Occipital lobe (tissue), 2 donors: Measurements from ENCODE around the gene ALPI. TPM values are rescaled to one million over a fixed set of nuclear protein-coding genes. Genes with fewer than 3 reads are reported as not detected.
"Not testable (repeated sequence)": the region's sequence is repeated elsewhere in the genome, so short reads cannot be mapped to it uniquely, and the experiment has no call there.

Source experiments
- DNase-seq: peaks from one replicate; lab custom pipeline; 2025; lab: John Stamatoyannopoulos, UW
- total RNA-seq: library from RNA; depleted of rRNA; stranded (reverse); fragments of >200 nt; gene quantifications from one replicate; pipeline ENCODE4 v1.2.3, GENCODE V29; 2014

Gene ALPI
- total RNA-seq, result not detected

DNA sequence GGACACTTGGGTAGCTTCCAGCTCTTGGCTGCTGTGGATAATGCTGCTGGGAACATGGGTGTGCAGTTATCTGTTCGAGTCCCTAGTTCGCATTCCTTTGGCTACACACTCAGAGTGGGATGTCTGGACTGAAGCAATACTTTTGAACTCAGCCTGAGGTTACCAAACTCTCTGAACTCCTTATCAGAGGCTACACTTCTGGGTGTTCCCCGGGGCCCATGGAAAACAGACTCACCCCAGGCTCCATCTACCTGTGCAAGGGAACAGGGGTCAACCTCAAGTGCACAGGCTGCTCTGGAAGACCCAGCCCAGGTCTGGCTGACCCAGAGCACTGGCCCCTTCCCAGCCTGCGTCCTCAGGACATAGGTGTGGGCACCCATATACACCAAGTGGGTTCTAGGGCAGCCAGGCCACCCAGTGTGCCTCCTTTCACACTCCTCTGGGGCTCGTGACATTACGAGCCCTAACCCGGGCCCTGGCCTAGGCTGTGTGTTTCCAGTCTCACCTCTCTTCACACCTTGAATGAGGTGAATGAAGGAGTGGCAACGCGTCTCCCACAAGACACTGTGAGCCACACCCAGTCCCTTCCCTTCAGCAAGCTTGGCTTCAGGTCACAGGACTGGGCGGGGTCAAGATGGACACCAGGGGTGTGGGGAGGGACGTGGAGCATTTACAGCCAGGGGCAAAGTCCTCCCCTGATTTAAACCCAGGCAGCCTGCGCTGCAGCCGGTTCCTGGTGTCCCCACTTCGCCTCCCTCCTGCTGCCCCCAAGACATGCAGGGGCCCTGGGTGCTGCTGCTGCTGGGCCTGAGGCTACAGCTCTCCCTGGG, at the start of gene ALPI:
Gene ALPI (plus strand): TSS at position 728 of the 830 bp plus-strand sequence. CDS start 47 bp downstream, at position 775.
- no peak for DNase-seq

DNA sequence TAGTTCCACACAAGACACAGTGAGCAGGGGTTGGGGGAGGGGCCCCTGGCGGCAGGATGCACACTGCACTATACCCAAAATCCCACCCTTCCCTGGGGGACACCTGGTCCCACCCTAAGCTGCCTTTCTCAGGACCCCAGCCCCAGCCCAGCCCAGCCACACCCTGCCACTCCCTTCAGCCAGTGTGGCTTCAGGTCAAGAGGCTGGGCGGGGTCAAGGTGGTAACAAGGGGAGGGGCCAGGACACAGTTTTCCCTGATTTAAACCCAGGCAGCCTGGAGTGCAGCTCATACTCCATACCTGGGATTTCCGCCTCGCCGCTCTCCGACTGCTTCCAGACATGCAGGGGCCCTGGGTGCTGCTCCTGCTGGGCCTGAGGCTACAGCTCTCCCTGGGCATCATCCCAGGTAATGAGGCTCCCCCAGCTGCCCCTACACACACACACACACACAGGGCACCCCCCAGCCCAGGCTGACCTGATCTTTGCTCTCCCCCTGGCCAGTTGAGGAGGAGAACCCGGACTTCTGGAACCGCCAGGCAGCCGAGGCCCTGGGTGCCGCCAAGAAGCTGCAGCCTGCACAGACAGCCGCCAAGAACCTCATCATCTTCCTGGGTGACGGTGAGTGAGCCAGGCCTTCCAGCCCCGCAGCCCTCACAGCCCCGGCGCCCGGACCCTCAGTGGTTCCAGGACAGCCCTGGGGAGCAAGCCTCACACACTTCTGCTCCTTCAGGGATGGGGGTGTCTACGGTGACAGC, 49.2 kb upstream of the ALPI start, which contains the start of gene ALPG:
Gene ALPG (plus strand): TSS at position 289 of the 755 bp plus-strand sequence. CDS start 51 bp downstream, at position 340.
- DNase-seq, result no peak

DNA sequence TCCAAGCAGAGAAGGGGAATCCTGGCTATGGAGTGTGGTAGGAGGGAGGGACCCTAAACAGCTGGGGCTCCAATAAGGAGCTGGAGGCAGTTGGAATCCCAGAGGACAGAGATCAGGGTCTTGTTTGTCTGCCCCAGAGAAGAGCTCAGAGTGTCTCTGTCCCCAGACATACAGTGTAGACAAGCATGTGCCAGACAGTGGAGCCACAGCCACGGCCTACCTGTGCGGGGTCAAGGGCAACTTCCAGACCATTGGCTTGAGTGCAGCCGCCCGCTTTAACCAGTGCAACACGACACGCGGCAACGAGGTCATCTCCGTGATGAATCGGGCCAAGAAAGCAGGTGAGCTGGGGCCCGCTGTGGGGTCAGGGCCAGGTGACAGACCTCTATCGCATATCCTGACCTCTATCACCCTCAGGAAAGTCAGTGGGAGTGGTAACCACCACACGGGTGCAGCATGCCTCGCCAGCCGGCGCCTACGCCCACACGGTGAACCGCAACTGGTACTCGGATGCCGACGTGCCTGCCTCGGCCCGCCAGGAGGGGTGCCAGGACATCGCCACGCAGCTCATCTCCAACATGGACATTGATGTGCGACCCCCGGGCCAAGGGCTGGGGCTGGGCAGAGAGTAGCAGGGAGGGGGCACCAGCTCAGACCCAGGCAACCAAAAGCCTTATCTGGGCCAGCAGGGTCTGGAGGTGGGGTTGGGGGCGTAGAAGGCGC, 48.4 kb upstream of the ALPI start:
- not testable (repeated sequence) for DNase-seq

DNA sequence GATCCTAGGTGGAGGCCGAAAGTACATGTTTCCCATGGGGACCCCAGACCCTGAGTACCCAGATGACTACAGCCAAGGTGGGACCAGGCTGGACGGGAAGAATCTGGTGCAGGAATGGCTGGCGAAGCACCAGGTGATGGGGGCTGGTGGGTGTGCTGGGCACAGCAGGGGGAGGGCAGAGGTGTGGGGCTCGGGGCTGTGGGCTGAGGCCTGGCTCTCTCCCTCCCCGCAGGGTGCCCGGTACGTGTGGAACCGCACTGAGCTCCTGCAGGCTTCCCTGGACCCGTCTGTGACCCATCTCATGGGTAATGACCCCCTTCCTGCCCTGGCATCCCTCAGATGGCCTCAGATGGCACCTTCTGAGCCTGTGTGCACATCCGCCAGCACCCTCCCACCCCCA, 47.7 kb upstream of the ALPI start:
- not testable (repeated sequence) for DNase-seq

DNA sequence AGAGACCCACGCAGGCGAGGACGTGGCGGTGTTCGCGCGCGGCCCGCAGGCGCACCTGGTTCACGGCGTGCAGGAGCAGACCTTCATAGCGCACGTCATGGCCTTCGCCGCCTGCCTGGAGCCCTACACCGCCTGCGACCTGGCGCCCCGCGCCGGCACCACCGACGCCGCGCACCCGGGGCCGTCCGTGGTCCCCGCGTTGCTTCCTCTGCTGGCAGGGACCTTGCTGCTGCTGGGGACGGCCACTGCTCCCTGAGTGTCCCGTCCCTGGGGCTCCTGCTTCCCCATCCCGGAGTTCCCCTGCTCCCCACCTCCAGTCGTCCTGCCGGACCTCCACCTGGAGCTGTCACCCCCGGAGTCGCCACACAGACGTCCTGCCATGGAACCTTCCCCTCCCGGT, 46.3 kb upstream of the ALPI start:
- DNase-seq, result not testable (repeated sequence)

DNA sequence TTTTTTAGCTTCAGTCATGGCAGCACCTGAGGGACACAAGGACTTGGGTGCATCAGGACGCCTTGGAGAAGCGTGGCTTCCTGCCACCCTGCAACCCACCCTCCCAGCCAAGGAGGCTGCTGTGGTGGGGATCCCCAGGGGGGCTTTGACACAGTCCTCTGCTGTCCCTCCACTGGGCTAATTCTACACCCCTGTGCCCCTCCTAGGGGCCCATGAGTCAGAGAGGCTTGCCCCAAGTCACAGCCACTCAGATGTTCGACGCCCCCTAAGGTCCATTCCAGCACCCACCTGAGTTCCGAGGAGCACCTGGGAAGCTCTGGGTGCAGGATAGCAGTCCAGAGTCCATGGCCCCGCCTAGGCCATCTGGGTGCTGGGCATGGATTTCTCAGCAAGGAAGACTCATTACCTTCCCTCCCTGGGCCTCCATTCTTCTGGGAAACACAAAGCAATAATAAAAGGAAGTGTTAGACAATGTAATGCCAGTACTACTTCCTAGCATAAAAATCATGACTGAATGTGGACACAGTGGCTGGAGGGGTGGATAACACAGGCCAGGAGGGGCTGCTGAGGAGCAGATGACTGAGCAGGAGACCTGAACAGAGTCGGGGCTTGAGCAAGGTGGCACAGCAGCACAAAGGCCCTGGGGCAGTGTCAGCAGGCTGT, 45.6 kb upstream of the ALPI start:
- no peak for DNase-seq

DNA sequence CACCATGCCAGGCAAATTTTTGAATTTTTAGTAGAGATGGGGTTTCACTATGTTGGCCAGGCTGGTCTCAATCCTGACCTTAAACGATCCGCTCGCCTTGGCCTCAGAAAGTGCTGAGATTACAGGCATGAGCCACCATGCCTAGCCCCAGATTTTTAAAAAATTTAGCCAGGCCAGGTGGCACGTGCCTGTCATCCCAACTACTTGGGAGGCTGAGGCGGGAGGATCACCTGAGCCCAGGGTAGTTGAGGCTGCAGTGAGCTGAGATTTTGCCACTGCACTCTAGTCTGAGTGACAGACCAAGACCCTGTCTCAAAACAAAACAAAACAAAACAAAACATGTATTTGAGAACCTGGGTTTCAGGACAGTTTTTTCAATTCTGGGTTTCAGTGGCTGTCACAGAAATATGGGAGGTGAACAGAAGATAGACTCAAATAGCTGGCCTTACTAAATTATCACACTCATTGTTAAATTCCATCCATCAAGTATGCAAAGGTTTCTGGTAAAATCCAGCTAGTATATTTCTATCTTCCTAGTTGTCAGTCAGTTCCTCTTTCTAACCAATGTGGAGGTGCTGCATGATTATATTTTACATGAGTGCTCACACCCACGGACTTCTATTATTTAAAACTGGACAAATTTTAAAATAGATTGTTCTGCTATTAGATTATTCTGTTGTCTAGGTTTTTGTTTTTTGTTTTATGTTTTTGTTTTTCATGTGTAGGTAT, 43.9 kb upstream of the ALPI start:
- DNase-seq, result no peak

DNA sequence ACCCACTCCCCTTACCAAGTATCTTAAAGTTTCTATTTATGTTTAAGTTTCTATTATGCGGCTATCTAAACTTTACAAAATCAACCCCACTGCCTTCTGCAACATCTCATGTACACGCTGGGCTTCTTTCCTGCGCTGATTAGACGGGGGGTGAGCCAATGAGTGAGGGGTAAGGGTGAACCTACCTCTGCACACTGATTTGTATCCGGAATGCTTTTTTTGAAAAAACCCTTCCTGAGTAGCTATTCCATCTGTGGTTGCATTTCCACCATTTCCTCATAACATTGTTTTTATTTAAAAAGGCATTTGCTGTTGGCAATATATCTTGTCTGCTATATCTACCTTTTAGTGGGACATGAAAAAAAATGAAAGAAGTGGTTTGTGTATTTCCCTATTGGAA, 43.0 kb upstream of the ALPI start:
- DNase-seq, result no peak

DNA sequence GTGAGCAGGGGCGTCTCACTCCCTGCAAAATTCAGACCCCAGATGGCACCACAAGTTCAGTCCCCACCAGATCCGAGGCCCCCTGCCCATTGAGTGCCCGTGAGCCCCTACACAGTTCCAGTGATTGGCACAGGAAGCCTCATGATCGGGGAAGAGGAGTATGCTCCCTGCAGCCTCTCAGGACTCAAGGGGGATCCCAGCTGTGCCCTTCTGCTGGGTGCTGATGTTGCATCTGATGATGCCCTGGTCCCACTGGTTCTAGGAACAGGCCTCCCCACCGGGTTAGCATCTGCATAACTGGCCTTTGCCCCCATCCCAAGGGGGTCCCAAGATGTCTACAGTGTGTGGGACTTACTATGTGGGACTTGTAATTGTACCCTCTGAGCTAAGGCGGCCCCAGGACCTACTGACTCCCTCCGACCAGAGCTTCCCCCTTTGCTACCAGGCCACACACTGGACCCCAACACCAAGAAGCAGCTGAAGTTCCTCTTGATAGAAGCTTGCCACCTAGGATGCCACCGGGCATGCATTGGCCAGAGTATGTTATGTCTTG, 40.7 kb upstream of the ALPI start:
- no peak for DNase-seq

DNA sequence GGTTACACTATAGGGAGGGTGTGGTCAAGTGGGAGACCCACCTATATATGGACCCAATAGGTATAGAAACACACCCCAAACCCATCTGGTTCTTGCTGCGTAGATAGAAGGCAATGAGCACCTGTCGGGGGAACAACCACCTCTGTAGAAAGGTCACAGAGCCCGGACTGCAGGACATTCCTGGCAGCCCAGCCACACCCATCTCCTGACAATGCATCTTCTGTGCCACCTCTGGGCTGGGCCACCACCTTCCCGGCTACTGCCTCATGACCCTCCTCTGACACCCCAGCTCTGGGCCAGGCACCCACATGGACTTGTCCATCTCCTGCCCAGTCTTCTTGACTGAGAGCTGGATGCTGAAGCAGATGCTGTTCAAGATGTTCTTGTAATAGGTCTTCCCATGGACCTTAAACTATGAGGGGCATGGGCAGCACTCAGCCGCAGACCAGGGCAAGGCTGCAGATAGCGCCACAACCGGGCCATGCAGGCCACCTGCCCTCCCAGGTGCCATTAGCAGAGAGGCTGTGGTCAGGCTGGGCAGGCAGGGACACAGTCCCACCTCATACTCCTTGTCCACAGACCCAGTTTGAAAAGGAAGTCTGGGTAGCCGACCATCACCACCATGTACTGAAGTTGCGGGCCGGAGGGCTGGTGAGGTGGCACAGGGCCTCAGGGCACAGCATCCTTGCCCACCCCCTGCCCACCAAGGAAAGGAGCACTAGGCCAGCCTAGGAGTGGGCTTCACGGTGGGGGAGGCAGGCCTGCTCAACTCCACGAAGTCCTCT, 40.0 kb upstream of the ALPI start:
- DNase-seq, result no peak

DNA sequence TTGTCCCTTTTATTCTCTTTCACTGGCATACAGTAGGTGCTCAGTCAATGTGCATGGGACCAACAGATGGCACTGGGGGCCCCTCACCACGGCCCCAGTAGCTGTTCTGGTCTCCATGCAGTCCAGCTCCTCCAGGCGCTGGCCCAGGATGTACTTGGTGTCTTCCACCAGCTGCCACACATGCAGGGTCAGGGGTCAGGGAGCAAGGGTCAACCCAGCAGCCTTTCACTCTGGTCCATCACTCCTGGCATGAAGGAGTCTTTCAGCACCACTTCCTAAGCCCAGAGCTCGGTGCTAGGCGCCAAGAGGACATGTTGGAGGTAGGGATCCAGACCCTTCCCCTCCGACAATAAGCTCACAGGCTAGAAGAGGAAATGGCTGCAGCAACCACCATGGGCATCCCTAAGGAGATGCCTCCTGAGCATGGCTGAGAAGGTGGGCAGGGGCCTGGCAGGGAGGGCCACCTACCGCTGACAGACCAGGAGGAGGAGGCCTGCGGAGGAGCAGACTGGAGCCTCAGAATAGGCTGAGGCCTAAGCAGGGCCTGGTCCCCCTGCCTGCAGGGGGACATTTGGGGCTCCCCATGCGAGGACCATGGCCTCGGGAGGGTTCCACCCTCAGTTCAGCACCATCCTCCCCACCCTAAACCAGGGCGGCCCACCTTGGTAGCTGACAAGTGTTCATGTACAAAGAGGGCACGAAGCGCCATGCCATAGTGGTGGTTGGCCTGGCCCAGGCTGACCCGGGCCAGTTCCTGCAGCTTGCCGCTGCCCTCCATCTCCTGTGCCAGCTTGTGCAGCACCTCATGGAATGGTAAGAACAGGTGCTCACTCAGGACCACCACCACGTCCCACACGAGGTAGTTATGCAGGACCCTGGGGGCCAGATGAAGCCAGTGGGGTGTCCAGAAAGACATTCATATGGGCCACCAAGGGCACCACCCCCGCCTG, 39.2 kb upstream of the ALPI start:
- no peak for DNase-seq

DNA sequence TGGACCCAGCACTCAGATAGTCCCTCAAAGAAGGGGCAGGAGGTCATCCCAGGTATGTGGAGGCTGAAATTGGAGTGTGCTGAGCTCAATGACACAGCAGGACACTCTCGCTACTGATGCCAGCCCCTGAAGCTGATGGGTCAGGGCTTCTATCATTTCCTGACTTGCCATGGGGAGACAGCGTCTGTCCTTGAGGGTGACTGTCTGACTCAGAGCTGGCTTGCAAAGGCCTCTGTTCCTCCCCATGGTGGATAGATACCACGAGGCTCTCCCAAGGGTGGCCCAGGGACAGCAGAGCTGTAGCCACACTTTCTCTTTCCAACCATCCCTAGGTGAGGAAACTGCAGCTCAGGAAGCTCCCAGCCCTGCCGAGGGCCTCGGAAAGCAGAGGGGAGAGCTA, 38.5 kb upstream of the ALPI start:
- DNase-seq, result no peak

DNA sequence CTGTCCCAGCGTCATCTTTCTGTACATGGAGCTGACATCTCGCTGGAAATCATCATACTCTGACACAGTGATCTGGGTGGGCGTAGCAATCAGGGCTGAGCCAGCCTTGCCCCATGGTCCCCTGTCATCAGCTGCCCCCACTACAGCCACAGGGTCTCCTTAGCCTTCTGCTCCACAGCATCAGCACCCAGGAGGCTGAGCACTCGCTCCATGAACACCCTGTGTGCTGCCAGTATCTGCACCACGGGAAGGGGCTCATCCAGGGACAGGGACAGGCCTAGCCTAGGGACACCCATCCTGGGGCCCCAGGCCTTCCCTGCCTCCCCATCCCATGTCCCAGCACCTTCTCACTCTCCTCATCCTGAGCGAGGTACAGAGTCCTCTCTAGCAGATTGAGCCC, 37.9 kb upstream of the ALPI start:
- DNase-seq, result no peak

DNA sequence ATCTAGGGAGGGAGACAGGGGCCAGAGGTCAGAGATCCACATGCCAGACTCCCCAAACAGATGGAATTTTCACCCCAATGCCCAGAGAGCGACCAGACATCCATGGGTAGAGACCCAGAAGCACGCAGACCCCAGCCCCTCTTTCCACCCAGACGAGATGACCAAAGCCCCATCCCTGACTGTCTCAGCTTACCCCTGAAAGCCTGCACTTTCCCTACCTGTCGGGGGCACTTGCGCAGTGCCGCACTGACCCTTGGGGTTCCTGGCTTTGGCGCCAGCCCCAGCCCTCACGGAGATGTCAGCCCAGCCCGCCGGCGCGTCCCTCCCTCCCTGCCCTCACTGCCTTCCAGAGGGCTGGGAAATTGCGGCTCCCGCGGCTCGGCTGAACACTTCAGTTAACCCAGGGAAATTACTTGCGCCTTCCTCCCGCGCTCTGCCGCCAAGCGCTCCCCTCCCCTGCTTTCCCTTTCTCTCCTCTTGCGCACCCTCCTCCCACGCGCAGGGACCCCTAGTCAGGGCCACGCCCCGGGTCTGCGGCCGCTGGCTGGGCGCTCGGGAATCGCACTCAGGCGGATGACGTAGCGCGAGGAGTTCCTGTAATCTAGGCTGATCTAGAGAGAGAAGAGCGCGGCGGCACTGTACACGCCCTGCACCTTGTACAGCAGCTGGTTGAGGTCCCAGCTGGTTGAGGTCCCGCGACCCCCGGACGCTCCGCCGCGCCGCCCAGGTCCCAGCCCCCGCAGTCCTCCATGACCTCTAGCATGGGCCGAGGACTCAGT, 37.3 kb upstream of the ALPI start:
- no peak for DNase-seq

DNA sequence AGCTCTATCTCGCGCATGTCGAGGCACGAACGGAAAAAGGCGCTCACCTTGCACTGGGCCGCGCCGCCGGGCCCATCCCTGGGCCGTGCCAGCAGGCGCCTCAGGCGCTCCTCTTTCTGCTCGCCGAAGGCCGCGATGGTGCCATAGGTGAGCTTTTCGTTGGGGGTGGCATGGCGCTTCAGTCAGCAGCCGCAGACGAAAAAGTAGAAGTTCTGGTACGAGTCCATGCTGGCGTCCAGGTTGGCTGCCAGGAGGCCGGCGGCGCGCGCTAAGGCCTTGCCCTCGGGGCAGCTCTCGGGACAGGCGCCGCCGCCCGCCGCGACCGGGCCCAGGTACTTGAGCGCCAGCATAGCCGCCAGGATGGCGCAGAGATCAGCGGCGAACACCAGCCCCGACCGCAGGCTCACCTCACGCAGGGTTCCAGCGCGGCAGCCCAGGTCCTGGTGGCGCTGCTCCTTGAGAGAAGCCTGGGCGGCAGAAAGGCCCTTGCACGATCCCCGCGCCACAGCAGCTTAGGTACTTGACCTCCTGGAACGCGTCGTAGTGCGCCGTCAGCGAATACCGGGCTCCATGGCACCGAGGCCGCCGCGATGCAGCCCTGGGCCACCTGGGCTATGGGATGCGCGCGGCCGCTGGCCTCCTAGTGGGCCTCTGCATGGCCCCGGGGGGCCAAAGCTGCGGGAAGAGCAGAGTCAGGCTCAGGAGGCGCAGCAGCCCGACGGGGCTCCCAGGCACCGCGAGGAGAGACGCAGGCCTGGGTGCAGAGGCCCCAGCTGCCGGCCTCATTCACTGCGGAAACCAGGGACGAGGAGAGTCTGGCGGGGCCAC, 36.5 kb upstream of the ALPI start:
- DNase-seq, result no peak

DNA sequence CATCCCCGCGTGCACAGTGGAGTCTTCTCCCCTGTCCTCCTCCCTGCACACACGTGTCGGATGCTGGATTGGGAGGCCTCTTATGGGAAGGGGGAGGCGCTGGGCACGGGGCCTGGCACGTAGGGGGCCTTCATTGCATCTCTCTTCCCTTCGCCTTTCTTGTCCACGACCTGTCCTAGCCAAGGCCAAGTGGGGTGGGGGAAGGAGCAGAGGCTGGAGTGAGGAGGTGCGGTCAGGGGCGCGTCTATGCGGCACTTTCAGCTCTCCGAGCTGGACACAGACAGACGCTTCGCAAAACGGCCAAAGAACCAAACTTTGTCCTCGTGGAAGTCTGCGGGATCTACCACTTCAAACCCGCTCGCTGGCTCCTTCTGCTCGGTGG, 35.9 kb upstream of the ALPI start:
- DNase-seq, result no peak
